CD4-positive, alpha-beta T cell treated with Interleukin-4 for 1 hour (primary cell): ENCODE results near the gene SRGAP3.

Experiments
- DNase-seq, 2 donors: peaks; one replicate each; pipeline ENCODE4 v3.0.0-alpha.2; 2020 to 2022

Gene SRGAP3

DNA sequence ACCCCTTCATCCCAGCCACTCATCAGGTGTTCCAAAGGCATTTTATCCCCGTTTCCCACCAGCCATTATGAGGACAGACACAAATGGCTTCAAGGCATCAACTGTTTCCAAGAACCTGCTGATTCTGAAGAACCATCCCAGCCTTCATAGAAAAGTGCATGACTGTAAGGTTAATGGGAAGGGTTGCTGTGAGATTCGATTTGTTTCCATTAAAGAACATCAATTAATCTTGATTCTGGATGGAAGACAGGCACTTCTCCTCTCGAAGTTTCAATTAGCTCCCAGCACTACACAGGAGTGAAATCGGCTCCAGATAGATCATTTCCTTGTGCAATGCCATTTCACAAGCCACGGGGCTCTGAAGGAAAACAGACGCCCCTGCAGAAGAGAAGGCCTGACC lies 25.8 kb downstream of the SRGAP3 start:
- DNase-seq: no peak

DNA sequence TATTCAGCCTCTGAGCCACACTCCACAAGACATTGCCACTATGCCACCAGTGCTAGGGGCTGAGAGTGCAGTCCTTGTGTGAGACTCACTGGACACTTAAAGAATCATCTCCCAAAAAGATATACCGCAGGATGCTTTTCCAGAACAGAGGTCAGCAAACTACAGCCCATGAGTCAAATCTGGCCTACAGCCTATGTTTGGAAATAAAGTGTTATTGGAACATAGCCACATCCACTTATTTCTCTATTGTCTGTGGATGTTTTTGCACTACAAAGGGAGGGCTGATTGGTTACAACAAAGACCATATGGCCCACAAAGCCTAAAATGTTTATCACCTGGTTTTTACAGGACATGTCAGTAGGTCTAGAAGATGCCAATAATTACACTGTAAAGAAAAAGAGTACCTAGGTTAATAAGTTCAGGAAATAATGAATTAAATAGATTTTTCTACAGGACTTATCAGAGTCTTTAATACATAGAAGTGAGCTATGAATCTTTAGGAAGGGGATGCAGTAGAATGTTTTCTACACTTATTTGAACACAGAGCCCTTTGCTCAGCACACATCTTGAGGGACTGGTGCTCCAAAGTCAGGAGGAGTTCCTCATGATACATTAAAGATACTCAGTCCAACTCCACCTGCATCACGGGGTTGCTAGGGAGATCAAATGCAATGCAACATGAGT lies 26.3 kb downstream of the SRGAP3 start:
- DNase-seq: no peak

- DNase-seq: no peak
Measured at GRCh38 chr3:9222049-9222448, 27.4 kb downstream of the SRGAP3 start.

DNA sequence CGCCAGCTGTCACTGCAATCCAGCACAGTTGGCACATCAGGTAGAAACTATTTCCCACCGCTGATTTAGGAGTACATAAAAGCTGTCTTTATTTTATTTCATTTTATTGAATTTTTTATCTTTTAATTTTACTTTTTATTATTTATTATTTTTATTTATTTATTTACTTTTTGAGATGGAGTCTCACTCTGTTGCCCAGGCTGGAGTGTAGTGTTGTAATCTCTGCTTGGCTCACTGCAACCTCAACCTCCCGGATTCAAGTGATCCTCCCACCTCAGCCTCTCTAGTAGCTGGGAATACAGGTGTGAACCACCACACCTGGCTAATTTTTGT lies 31.0 kb downstream of the SRGAP3 start:
- DNase-seq: no peak

- DNase-seq: no peak
Measured at GRCh38 chr3:9217784-9218513, 31.5 kb downstream of the SRGAP3 start.

GRCh38 chr3:9216736-9217135 lies 32.7 kb downstream of the SRGAP3 start:
- no peak for DNase-seq

DNA sequence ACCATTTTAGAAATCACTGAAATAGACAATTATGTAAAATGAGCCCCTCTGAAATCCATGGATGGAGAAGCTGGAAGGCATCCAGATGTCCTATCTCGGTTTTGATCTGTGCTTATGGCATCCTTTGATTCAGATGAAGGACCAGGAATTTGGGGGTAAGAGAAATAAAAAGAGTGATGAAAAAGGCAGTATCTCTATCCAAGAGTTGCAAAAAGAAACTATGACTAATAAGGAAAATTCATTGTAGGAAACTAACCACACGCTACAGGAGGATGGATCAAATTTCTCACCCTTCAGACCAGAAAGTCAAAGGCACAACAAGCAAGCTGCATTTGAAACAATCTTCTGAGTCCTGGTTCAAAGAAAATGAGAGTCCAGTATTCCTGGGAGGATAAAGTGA lies 34.8 kb downstream of the SRGAP3 start:
- DNase-seq: no peak

- DNase-seq: no peak
Measured at GRCh38 chr3:9214185-9214584, 35.3 kb downstream of the SRGAP3 start.

- no peak for DNase-seq
Measured at GRCh38 chr3:9213019-9213634, 36.3 kb downstream of the SRGAP3 start.

GRCh38 chr3:9211155-9211950 lies 38.1 kb downstream of the SRGAP3 start:
- DNase-seq: no peak

- no peak for DNase-seq
Measured at GRCh38 chr3:9209777-9210176, 39.7 kb downstream of the SRGAP3 start.

DNA sequence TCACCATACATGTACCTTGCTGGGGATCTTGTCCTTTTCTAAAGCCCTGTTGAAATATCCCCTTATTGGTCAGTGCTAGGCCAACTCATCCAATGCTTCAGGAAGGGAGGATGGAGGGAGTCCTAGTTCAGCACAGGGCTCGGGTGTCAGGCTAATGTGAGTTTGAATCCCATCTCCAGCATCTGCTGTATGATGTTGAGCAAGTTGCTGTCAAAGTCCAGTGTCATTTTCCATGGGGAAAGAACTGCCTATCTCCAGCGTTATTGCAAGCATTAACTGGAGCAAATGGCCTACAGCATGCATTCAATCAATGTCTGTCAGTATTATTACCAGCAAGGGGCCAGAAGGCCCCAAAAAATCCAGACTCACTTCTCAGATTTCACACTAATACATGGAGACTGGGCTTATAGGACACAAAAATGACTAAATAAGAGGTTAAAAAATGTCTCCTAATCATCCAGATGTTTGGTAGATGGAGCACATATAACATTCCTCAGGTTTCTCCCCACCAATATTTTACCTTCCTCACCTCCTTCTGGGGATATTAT lies 40.8 kb downstream of the SRGAP3 start:
- DNase-seq: no peak

- no peak for DNase-seq
Measured at GRCh38 chr3:9207116-9207763, 42.2 kb downstream of the SRGAP3 start.

DNA sequence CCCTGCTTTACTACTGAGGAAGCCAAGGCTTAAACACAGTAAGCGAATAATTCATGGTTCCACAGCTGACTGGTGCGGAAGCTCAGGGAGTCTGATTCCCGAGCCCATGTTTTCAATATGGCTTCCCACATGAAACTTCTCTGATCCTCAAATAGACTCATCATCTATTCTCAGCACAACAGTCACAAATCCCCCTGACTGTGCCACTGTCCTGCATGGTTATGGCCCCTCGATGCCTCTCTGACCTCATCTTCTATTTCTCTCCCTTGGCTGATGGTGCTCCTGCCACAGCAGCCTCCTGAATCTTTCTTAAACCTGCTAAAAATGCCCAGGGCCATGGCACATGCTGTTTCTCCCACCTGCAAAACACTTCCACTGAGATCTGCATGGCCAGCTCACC lies 43.2 kb downstream of the SRGAP3 start:
- no peak for DNase-seq

- DNase-seq: no peak
Measured at GRCh38 chr3:9205345-9206143, 43.9 kb downstream of the SRGAP3 start.

DNA sequence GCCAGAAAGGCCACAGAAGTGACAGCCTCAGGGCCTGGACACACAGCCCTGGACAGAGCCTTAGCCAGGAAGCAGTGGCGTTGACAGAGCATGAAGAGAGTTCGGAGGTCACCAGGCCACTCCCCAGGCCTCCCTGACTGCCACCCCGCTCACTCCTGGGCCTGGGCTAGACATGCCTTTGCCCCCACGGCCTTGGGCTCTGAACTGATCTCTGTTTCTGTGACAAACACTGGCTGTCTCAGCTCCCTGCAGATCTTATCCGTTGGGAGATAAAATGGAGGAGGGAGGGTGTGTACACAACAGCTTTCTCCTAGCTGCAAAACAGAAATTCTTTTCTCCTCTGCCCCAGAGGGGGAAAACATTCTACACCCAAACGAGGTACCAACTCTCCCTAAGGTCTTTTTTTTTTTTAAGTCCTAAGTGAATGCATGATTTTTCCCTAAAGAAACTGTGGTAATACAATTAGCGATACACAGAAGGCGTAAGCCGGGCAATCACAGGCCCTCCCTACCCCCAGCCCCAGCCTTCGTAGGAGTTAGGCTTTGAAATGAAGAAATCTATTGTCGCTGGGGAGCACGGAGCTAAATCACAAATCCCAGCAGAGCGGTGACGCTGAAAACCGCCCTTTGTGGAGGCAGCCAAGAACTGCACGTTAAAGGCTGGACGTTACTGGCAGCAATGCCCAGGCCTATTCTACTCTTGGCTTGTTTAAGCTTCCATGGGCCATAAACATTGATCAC lies 45.0 kb downstream of the SRGAP3 start:
- DNase-seq: no peak

DNA sequence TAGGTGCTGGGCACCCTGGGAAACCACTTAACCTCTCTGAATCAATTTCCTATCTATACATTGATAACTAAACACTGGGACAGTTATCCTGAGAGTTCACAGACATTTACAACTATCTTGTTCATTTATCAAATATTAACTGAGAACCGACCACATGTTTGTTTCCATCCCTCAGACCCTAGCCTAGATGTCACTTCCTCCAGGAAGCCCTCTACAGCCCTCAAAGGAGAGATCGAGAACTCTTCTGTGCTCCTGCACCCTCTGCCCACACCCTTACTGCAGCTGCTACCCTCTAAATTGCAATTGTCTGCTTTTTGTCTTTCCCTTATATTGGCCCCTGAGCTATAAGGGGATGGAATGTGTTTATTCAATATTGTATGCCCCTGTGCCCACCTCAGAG lies 46.1 kb downstream of the SRGAP3 start:
- no peak for DNase-seq

- DNase-seq: no peak
Measured at GRCh38 chr3:9202546-9202945, 46.9 kb downstream of the SRGAP3 start.

DNA sequence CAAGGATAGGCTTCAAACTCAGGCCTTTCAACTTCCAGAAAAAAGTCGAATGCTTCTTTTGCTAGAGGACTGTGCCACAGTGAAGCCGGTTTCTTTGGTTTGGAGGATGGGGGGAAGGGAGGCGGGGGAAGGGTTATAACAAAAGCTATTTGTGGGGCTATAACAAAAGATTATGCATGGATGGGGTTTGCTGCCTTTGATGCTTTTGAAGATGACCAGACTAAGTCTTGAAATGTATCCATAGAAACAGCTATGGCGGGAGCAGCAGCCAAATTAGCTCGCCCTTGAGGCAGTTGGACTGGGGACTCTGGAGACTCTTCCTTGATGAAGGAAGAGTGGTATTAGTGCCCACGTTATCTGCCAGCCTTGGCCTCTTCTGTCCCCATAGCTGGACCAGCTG lies 47.5 kb downstream of the SRGAP3 start:
- DNase-seq: no peak

GRCh38 chr3:9201266-9201665 lies 48.2 kb downstream of the SRGAP3 start:
- no peak for DNase-seq

DNA sequence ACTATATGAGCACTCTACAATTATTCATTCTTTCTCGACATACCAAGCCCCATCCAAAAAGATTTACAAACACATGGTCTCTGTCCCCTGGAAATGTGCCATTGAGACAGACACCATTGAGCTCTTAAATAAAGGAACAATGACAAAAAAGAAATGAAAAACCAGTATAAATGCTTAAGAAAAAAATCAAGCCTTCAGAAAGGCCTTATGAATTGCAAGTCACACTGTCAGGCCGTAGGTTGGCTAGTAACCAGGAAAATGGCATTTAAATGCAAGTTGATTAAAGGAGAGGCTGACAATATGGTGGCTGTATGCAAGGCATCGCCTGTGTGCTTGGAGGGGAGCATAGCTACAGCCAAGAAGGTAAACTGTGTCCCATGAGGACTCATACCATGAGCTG lies 49.7 kb downstream of the SRGAP3 start:
- no peak for DNase-seq
